ENCODE data around the gene ARHGEF37. TPM values are rescaled to one million over a fixed set of nuclear protein-coding genes. Genes with fewer than 3 reads are reported as not detected.

ARHGEF37 gene
- total and polyA plus RNA-seq, 2 of the 8 experiments (the other 6 are each of a cell fraction or from before 2014, with no cell fraction given): 0.21 to 0.48 TPM

GRCh38 chr5:149605354-149605997 lies 24.2 kb downstream of the ARHGEF37 start:
- TF ChIP-seq KDM1A (IDR thresholded peaks at IDR 0.05; ENCODE audit: borderline replicate concordance, low read length): peak; percentile 82; the same call in 1 of the 2 replicates
- TF ChIP-seq E2F6 (IDR thresholded peaks at IDR 0.05): no peak

More at GRCh38 chr5:149605354-149605997, 24.2 kb downstream of the ARHGEF37 start:
- no peaks in the 10 kb centered on the region for H3K79me1 ChIP-seq (ENCODE audit: low read depth, low read length)
- no peak overlapping the region for H2BK120ac ChIP-seq (replicated peaks; ENCODE audit: low read depth, low read length)
- H3K27me3 ChIP-seq (replicated peaks in 1 of 4; ENCODE audit: control insufficient read depth in 3 of 4, extremely low read depth in 1 of 4, insufficient read depth in 3 of 4, low read length in 3 of 4): no peaks in the 10 kb centered on the region
- H3K9ac ChIP-seq (replicated peaks in 1 of 4; ENCODE audit: extremely low read depth in 1 of 4, low read depth in 3 of 4, low read length in 3 of 4): no peak overlapping the region
- ChIA-PET CTCF (ENCODE audit: partially characterized antibody) (interaction anchor here (0.6 to 2.4 kb wide), 7 partner anchors 8 to 336 kb away, joined by 3 to 10 read pairs (median 3); no protein-coding TSS in a partner anchor), POLR2A (ENCODE audit: partially characterized antibody) (interaction anchor here (1.3 kb wide), 1 partner anchor 292 kb away, joined by 3 read pairs; no protein-coding TSS in a partner anchor)
- peaks cover 2 to 3% of the 10 kb centered on the region in 2 experiments for H3K9me3 ChIP-seq (ENCODE audit: insufficient read depth in 2 of 2, low read depth in 1 of 2, low read length in 1 of 2)
- no peak overlapping the region for H3K56ac ChIP-seq (replicated peaks; ENCODE audit: insufficient read length, low read depth, low read length)
- no peak overlapping the region for H2BK5ac ChIP-seq (ENCODE audit: low read depth, low read length)
- 86% methylated on average over 5 of the region's 5 CpGs; no CpG with 5 or more reads in 1 of the 2 experiments for WGBS, 2 experiments (ENCODE audit: extremely low coverage in 1 of 2, insufficient coverage in 1 of 2, insufficient read length in 1 of 2, insufficient replicate concordance in 2 of 2, low coverage in 1 of 2, low lambda C conversion rate in 2 of 2, missing lambda C conversion rate in 1 of 2)
- H2AK5ac ChIP-seq (ENCODE audit: low read depth, low read length): no peak overlapping the region
- no peak overlapping the region for H3K4me2 ChIP-seq (ENCODE audit: insufficient read depth in 1 of 2, low read depth in 2 of 2, low read length in 2 of 2)
- no peaks in the 10 kb centered on the region for H3K79me2 ChIP-seq (ENCODE audit: control insufficient read depth in 1 of 2, insufficient read depth in 2 of 2, low read length in 2 of 2)
- no peak overlapping the region for H4K5ac ChIP-seq (ENCODE audit: insufficient read length, low read depth, low read length)
- DNase-seq (ENCODE audit: low read depth in 1 of 2, low spot score in 2 of 2): no peak
- no peak overlapping the region for H2AFZ ChIP-seq (ENCODE audit: low read length)
- H3K23ac ChIP-seq (ENCODE audit: insufficient read length): no peak overlapping the region
- no peaks in the 10 kb centered on the region for H3K36me3 ChIP-seq (ENCODE audit: control insufficient read depth in 2 of 4, insufficient read depth in 4 of 4, low read length in 3 of 4)
- H3K23me2 ChIP-seq (ENCODE audit: low read depth, low read length): no peaks in the 10 kb centered on the region
- H3K14ac ChIP-seq (ENCODE audit: insufficient read length): no peak overlapping the region
- no peak for FAIRE-seq
- no peak overlapping the region for H3K27ac ChIP-seq (ENCODE audit: low read depth, low read length)
- no peak overlapping the region for H2BK12ac ChIP-seq (ENCODE audit: low read depth, low read length)
- no peak overlapping the region for H3K18ac ChIP-seq (ENCODE audit: extremely low read depth, low read length)
- H4K8ac ChIP-seq (ENCODE audit: extremely low read depth, insufficient read depth, low read length): no peak overlapping the region
- no peaks in the 10 kb centered on the region for H3K4me1 ChIP-seq (replicated peaks in 1 of 4; ENCODE audit: control insufficient read depth in 3 of 4, insufficient read depth in 4 of 4, low read length in 3 of 4)
- H2BK20ac ChIP-seq (ENCODE audit: low read length): no peak overlapping the region
- no peak overlapping the region for H4K91ac ChIP-seq (replicated peaks; ENCODE audit: insufficient read length, low read length)
- H2BK15ac ChIP-seq (ENCODE audit: low read length): no peak overlapping the region
- no peak overlapping the region for H3K4ac ChIP-seq (replicated peaks; ENCODE audit: insufficient read length, low read depth, low read length)
- H3K4me3 ChIP-seq (ENCODE audit: extremely low read depth in 1 of 4, insufficient read depth in 2 of 4, low read depth in 3 of 4, low read length in 4 of 4): no peak overlapping the region
- H4K20me1 ChIP-seq (replicated peaks in 1 of 2; ENCODE audit: control insufficient read depth in 1 of 2, insufficient read depth in 2 of 2, low read length in 2 of 2): no peaks in the 10 kb centered on the region
